A204.1 (cell line): ENCODE data around the gene NDUFA5.

ENCODE experiments used
- FAIRE-seq: peaks from 2 replicates; lab custom pipeline; 2012; peaks lifted over from hg19 to GRCh38; lab: Jason Lieb, UNC

Gene NDUFA5

GRCh38 chr7:123502201-123502600 lies 55.4 kb downstream of the NDUFA5 start:
- FAIRE-seq, result no peak

GRCh38 chr7:123500878-123501489 lies 56.6 kb downstream of the NDUFA5 start:
- no peak for FAIRE-seq

- FAIRE-seq, result no peak
Measured at GRCh38 chr7:123499211-123499970, 58.2 kb downstream of the NDUFA5 start.

GRCh38 chr7:123498601-123499000 lies 59.0 kb downstream of the NDUFA5 start:
- FAIRE-seq, result no peak

GRCh38 chr7:123498031-123498430 lies 59.6 kb downstream of the NDUFA5 start:
- FAIRE-seq, result no peak

GRCh38 chr7:123494193-123494796 lies 63.3 kb downstream of the NDUFA5 start:
- peak; percentile 99 for FAIRE-seq

GRCh38 chr7:123492485-123492884 lies 65.1 kb downstream of the NDUFA5 start:
- FAIRE-seq, result no peak
